Left lung (tissue), 10 donors: ENCODE measurements around the gene TRAF3. TPM values are rescaled to one million over a fixed set of nuclear protein-coding genes. Genes with fewer than 3 reads are reported as not detected.
A peak's percentile ranks its signal among the peaks of the same experiment; 100 is the strongest.

Experiments used
- ATAC-seq: fragments of 200-7000 bp; cut with Tn5 transposase; one replicate; pipeline ENCODE4 v1.9.1; 2020; ENCODE audit warnings: moderate library complexity
- DNase-seq, 4 donors: peaks; one replicate each; pipeline ENCODE4 v3.0.0-alpha.2; 2013 to 2020
- H3K27ac ChIP-seq, 2 donors: fragments of 200-600 bp; sonication (generic) in 1 of 2; one replicate each; pipeline versions ENCODE4 v1.5.0 to v1.8.0; 2020 to 2021
- H3K27me3 ChIP-seq, 2 donors: fragments of 200-600 bp; sonication (generic) in 1 of 2; one replicate each; pipeline versions ENCODE4 v1.5.0 to v1.8.0; 2020 to 2021
- H3K36me3 ChIP-seq, 2 donors: fragments of 200-600 bp; sonication (generic) in 1 of 2; one replicate each; pipeline versions ENCODE4 v1.5.0 to v1.8.0; 2020 to 2021
- H3K4me1 ChIP-seq, 2 donors: fragments of 200-600 bp; one replicate each; pipeline ENCODE4 v1.8.0; 2021
- H3K4me3 ChIP-seq, 2 donors: fragments of 200-600 bp; sonication (generic) in 1 of 2; one replicate each; pipeline versions ENCODE4 v1.5.0 to v1.8.0; 2020 to 2021; ENCODE audit warnings: mild to moderate bottlenecking in 1 of 2
- H3K9me3 ChIP-seq, 2 donors: fragments of 200-600 bp; sonication (generic) in 1 of 2; one replicate each; pipeline versions ENCODE4 v1.5.0 to v1.8.0; 2020 to 2021
- intact Hi-C, 2 donors: fragments of 100-400 bp; cut with DNase I; formaldehyde crosslinking; loops; one replicate each; pipeline versions ENCODE4 v1.11.2 to v1.14.2; 2022
- polyA plus RNA-seq, 6 donors: library from polyadenylated mRNA; unstranded; fragments of 120-200 nt; gene quantifications; one replicate each; pipeline ENCODE4 v1.2.1, GENCODE V29; 2013; ENCODE audit not compliant: insufficient read length in 6 of 6
- total RNA-seq, 2 donors: library from RNA; stranded (reverse); fragmentation: NEBNext Ultra II Directional; extraction: Animal tissue kit (Norgen Biotek cat#: 25700); gene quantifications; one replicate each; pipeline ENCODE4 v1.2.1, GENCODE V29; 2021
- TF ChIP-seq, protein P1 (sequence below), 2 donors: fragments of 200-600 bp; sonication (generic) in 1 of 2; IDR thresholded peaks; one replicate each; pipeline versions ENCODE4 v1.5.0 to v1.8.0; 2021; ENCODE audit warnings: antibody characterized with exemption in 2 of 2
- donor health status: DM: no; HTN: yes; CAD: no.
- donor health status: DM: no; HTN: no; CAD: no.

The TRAF3 gene
- total and polyA plus RNA-seq, 8 donors: 10.9 to 25.1 (median 13.1) TPM

DNA sequence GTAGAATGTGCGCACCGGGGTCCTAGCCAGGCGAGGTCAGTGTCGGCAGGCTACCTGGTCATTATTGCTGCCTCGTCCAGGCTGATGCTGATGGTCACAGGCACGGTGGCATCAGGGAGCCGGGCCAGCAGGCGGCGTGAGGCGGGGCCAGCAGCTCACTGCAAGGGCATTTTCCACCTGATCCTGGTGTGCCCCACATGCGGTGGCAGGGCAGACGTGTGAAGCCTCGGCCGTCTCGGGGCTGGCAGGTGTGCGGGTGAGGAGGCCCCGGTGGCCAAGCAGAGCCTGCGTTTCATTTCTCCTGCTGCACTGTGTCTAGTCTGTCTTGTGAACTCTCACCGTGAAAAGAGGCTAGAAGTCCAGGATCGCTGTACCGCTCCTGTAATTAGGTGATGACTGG lies 133.2 kb downstream of the TRAF3 start:
- Histone ChIP-seq H3K27me3 (no peaks in the 10 kb centered on the region), H3K4me3 (no peak overlapping the region), H3K9me3 (no peaks in the 10 kb centered on the region), H3K27ac (no peak overlapping the region), H3K36me3 (peaks cover 0 to 55% of the 10 kb centered on the region in 2 donors), H3K4me1 (no peaks in the 10 kb centered on the region)
- TF ChIP-seq, protein P1, sequence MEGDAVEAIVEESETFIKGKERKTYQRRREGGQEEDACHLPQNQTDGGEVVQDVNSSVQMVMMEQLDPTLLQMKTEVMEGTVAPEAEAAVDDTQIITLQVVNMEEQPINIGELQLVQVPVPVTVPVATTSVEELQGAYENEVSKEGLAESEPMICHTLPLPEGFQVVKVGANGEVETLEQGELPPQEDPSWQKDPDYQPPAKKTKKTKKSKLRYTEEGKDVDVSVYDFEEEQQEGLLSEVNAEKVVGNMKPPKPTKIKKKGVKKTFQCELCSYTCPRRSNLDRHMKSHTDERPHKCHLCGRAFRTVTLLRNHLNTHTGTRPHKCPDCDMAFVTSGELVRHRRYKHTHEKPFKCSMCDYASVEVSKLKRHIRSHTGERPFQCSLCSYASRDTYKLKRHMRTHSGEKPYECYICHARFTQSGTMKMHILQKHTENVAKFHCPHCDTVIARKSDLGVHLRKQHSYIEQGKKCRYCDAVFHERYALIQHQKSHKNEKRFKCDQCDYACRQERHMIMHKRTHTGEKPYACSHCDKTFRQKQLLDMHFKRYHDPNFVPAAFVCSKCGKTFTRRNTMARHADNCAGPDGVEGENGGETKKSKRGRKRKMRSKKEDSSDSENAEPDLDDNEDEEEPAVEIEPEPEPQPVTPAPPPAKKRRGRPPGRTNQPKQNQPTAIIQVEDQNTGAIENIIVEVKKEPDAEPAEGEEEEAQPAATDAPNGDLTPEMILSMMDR (IDR thresholded peaks at IDR 0.05): no peak
- ATAC-seq (no peak), DNase-seq (peak in 1 of 4 donors; percentile 73)
- intact Hi-C loops: no loop called here

DNA sequence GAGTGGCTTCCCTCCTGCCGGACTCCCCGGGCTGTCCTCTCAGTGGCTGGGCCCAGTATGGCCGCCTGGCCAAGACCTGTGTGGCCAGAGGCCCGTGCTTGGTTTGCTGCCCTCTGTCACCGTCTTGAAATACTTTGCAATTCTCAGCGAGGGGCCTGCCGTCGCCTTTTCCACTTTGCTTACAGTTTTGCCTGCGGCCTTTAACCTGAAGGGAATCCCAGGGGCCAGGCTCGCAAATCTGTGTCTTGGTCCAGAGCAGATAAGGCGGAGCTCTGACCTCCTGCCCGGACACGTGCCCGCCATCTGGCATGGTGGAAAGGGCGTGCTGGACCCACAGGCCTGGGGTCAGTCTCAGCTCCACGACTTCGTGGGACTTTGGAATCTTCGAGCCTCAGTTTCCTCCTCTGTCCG lies 134.3 kb downstream of the TRAF3 start:
- peak in 1 of 4 donors; percentile 58 for DNase-seq
- no peak overlapping the region for H3K27ac ChIP-seq
- H3K4me3 ChIP-seq: no peak overlapping the region
- ATAC-seq: no peak
- H3K9me3 ChIP-seq: no peaks in the 10 kb centered on the region
- intact Hi-C loops: no loop called here
- H3K27me3 ChIP-seq: no peaks in the 10 kb centered on the region
- peaks cover 0 to 44% of the 10 kb centered on the region in 2 donors for H3K36me3 ChIP-seq
- TF ChIP-seq, protein P1 (IDR thresholded peaks at IDR 0.05): no peak
- H3K4me1 ChIP-seq: no peaks in the 10 kb centered on the region

DNA sequence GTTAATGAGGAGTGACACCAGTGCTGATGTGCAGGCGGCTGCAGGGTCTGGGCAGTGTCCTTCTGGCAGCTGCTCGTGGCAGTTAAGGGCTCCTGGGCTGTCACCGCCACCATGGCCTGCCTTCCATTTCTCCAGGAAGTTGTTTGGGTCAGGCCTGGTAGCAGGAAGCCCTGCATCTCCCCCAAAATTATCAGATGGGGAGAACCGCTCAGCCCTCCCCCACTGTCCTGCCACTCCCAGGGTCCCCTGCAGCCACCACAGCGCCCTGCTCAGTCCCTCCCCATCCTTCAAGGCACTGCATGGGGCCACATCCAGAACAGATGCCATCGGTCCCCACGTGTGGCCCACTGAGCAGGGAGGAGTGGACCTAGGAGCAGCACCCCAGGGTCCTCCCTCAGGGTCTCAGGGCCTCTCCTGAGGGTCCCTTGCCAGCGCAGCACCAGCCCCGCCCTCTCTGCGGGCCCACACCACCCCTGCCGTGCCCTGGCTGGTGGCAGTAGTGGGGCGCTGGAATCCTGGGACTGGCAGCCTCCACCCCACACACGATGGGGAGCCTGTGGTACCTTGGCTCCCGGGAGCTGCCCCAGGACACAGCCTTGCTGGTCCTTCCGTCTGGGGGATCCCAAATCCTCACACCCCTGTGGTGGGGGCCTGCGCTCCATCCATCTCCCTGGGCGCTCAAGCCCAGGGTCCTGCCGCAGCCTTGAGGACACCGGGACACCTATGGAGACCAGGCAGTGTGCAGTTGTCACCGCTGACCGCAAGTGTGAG lies 134.9 kb downstream of the TRAF3 start:
- TF ChIP-seq, protein P1 (IDR thresholded peaks at IDR 0.05): no peak

DNA sequence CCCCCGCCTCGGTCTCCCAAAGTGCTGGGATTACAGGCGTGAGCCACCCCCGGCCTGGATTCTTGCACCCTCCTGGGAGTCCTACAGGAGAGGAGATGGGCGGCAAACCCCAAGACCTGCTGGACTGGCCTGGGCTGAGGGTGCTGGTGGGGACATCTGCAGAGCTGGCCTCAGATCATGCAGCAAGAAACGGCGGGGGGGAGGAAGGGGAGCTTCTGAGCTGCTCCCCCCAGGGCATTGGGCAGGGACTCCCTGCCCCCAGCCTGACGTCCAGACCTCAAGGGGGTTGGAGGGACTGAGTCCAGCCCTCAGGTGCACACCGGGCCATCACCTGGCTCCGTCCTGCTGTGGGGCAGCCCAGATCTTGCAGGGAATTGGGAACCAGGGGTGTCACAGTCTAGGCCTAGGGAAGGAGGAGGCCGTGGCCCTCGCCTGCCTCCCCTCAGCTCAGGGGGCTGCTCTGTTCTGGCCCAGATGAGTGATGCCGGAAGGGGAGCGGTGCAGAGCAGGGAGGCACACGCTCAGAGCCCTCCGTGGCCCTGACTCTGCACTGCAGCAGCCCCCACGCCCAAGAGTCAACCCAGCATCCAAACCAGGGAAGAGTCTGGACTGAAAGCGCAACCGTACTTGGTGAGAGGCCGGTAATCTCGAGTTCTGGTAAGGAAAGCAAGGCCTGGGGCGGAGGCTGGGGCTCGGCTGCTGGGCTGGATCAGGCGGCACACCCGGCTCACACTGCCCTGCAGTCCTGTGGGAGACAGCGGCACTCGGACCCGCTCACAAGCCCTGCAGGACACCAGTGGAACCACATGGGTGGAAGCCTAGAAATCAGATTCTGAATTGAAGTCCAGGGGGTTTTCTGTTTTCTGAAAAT lies 136.3 kb downstream of the TRAF3 start:
- DNase-seq (peak in 1 of 4 donors; percentile 78), ATAC-seq (no peak)
- no peaks in the 10 kb centered on the region for H3K4me1 ChIP-seq
- H3K36me3 ChIP-seq: peaks cover 0 to 25% of the 10 kb centered on the region in 2 donors
- H3K4me3 ChIP-seq: no peak overlapping the region
- TF ChIP-seq, protein P1 (IDR thresholded peaks at IDR 0.05): no peak
- intact Hi-C loops: no loop called here
- no peaks in the 10 kb centered on the region for H3K27me3 ChIP-seq
- no peak overlapping the region for H3K27ac ChIP-seq
- H3K9me3 ChIP-seq: no peaks in the 10 kb centered on the region

More for the DNA sequence above, 134.9 kb downstream of the TRAF3 start:
- intact Hi-C loops: no loop called here
- Histone ChIP-seq H3K4me3 (no peak overlapping the region), H3K27me3 (no peaks in the 10 kb centered on the region), H3K9me3 (no peaks in the 10 kb centered on the region), H3K27ac (no peak overlapping the region), H3K4me1 (no peaks in the 10 kb centered on the region), H3K36me3 (peaks cover 0 to 37% of the 10 kb centered on the region in 2 donors)
- DNase-seq: peak in 1 of 4 donors; percentile 47
- no peak for ATAC-seq
